ENCODE results near the gene HINT3. TPM values are rescaled to one million over a fixed set of nuclear protein-coding genes. Genes with fewer than 3 reads are reported as not detected.

The HINT3 gene
- total RNA-seq, 1 experiment from 2014 or later = 12.7 TPM

DNA sequence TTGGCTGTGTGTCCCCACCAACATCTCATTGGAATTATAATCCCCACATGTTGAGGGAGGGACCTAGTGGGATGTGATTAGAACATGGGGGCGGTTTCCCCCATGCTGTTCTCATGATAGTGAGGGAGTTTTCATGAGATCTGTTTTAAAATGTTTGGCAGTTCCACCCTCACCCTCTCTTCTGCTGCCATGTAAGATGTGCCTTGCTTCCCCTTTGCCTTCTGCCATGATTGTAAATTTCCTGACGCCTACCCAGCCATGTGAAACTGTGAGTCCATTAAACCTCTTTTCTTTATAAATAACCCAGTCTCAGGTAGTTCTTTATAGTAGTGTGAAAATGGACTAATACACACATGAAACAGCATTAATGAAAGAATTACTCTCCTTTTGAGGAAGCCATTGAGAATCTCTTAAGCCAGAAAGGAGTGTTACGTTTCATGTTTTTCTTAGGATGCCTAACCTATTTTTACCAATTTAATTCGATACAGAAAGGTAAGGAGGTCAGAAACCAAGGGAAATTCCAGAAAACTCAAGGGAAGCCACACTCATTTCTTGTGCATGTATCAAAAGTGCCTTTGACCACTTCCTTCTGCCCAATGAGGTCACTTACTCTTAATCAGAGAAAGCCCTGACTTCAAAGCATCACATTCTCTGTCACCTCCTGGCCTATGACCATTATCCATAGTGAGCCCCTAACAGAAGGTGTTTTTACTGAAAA lies 24.7 kb upstream of the HINT3 start:
- Histone ChIP-seq H3K4me2 (ENCODE audit: low read length) (no peak overlapping the region), H2AFZ (ENCODE audit: low read depth, low read length, poor library complexity, severe bottlenecking) (no peak overlapping the region), H3K27me3 (ENCODE audit: insufficient read depth, low read length) (no peaks in the 10 kb centered on the region), H3K9ac (ENCODE audit: low read length) (no peak overlapping the region), H3K9me3 (ENCODE audit: control insufficient read depth in 1 of 2, insufficient read depth in 1 of 2, low read depth in 1 of 2, low read length in 2 of 2) (no peaks in the 10 kb centered on the region), H3K79me2 (ENCODE audit: insufficient read depth, low read length) (no peaks in the 10 kb centered on the region), H3K9me2 (ENCODE audit: insufficient read depth) (no peaks in the 10 kb centered on the region), H4K20me1 (ENCODE audit: insufficient read depth) (no peaks in the 10 kb centered on the region), H3K36me3 (ENCODE audit: control insufficient read depth in 1 of 2, insufficient read depth in 2 of 2, low read length in 2 of 2) (no peaks in the 10 kb centered on the region), H3K27ac (ENCODE audit: low read depth, low read length) (no peak overlapping the region), H3K4me1 (ENCODE audit: control insufficient read depth in 1 of 2, insufficient read depth in 2 of 2, low read length in 2 of 2) (no peaks in the 10 kb centered on the region), H3K4me3 (replicated peaks in 1 of 2; ENCODE audit: low read depth in 1 of 2, low read length in 2 of 2) (no peak overlapping the region)
- ChIA-PET CTCF (no interaction called here), RAD21 (ENCODE audit: low non-redundant PET in 1 of 2, low total read pairs in 2 of 2, uncharacterized antibody in 2 of 2, unreplicated experiment in 2 of 2) (no interaction called here), POLR2A (no interaction called here)
- DNase-seq (ENCODE audit: low read depth, low spot score) (no peak), ATAC-seq (no peak)
- no peak for TF ChIP-seq POLR2A (IDR thresholded peaks at IDR 0.05; ENCODE audit: borderline replicate concordance, extremely low read depth, insufficient read depth, insufficient read length)
- TF ChIP-seq, protein P1, sequence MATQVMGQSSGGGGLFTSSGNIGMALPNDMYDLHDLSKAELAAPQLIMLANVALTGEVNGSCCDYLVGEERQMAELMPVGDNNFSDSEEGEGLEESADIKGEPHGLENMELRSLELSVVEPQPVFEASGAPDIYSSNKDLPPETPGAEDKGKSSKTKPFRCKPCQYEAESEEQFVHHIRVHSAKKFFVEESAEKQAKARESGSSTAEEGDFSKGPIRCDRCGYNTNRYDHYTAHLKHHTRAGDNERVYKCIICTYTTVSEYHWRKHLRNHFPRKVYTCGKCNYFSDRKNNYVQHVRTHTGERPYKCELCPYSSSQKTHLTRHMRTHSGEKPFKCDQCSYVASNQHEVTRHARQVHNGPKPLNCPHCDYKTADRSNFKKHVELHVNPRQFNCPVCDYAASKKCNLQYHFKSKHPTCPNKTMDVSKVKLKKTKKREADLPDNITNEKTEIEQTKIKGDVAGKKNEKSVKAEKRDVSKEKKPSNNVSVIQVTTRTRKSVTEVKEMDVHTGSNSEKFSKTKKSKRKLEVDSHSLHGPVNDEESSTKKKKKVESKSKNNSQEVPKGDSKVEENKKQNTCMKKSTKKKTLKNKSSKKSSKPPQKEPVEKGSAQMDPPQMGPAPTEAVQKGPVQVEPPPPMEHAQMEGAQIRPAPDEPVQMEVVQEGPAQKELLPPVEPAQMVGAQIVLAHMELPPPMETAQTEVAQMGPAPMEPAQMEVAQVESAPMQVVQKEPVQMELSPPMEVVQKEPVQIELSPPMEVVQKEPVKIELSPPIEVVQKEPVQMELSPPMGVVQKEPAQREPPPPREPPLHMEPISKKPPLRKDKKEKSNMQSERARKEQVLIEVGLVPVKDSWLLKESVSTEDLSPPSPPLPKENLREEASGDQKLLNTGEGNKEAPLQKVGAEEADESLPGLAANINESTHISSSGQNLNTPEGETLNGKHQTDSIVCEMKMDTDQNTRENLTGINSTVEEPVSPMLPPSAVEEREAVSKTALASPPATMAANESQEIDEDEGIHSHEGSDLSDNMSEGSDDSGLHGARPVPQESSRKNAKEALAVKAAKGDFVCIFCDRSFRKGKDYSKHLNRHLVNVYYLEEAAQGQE (IDR thresholded peaks at IDR 0.05; ENCODE audit: low read depth) = no peak
- no peak for TF ChIP-seq SIN3A (IDR thresholded peaks at IDR 0.05; ENCODE audit: low read depth)
- TF ChIP-seq, protein P2, sequence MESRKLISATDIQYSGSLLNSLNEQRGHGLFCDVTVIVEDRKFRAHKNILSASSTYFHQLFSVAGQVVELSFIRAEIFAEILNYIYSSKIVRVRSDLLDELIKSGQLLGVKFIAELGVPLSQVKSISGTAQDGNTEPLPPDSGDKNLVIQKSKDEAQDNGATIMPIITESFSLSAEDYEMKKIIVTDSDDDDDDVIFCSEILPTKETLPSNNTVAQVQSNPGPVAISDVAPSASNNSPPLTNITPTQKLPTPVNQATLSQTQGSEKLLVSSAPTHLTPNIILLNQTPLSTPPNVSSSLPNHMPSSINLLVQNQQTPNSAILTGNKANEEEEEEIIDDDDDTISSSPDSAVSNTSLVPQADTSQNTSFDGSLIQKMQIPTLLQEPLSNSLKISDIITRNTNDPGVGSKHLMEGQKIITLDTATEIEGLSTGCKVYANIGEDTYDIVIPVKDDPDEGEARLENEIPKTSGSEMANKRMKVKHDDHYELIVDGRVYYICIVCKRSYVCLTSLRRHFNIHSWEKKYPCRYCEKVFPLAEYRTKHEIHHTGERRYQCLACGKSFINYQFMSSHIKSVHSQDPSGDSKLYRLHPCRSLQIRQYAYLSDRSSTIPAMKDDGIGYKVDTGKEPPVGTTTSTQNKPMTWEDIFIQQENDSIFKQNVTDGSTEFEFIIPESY (IDR thresholded peaks at IDR 0.05; ENCODE audit: extremely low read depth, insufficient replicate concordance, low read length) = no peak
- TF ChIP-seq, protein P3, sequence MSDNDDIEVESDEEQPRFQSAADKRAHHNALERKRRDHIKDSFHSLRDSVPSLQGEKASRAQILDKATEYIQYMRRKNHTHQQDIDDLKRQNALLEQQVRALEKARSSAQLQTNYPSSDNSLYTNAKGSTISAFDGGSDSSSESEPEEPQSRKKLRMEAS (IDR thresholded peaks at IDR 0.05) = no peak
- no peak for TF ChIP-seq ELF1 (IDR thresholded peaks at IDR 0.05; ENCODE audit: borderline replicate concordance, low read depth)
- TF ChIP-seq POLR2AphosphoS5 (IDR thresholded peaks at IDR 0.05; ENCODE audit: low read depth, low read length) = no peak
- TF ChIP-seq YY1 (IDR thresholded peaks at IDR 0.05; ENCODE audit: extremely low read depth, insufficient replicate concordance, low read depth, low read length) = no peak
- TF ChIP-seq EZH2phosphoT487 (IDR thresholded peaks at IDR 0.05; ENCODE audit: borderline replicate concordance) = no peak
- TF ChIP-seq RAD21 (IDR thresholded peaks at IDR 0.05; ENCODE audit: low read depth) = no peak
- no peak for TF ChIP-seq JUND (IDR thresholded peaks at IDR 0.05)
- TF ChIP-seq TCF7L2 (IDR thresholded peaks at IDR 0.05; ENCODE audit: borderline replicate concordance, extremely low read depth, insufficient read depth, insufficient read length) = no peak
- TF ChIP-seq, protein P4, sequence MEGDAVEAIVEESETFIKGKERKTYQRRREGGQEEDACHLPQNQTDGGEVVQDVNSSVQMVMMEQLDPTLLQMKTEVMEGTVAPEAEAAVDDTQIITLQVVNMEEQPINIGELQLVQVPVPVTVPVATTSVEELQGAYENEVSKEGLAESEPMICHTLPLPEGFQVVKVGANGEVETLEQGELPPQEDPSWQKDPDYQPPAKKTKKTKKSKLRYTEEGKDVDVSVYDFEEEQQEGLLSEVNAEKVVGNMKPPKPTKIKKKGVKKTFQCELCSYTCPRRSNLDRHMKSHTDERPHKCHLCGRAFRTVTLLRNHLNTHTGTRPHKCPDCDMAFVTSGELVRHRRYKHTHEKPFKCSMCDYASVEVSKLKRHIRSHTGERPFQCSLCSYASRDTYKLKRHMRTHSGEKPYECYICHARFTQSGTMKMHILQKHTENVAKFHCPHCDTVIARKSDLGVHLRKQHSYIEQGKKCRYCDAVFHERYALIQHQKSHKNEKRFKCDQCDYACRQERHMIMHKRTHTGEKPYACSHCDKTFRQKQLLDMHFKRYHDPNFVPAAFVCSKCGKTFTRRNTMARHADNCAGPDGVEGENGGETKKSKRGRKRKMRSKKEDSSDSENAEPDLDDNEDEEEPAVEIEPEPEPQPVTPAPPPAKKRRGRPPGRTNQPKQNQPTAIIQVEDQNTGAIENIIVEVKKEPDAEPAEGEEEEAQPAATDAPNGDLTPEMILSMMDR (IDR thresholded peaks at IDR 0.05 in 2 of 3, conservative IDR thresholded peaks at IDR 0.05 in 1 of 3; ENCODE audit: borderline replicate concordance in 1 of 3, insufficient read depth in 1 of 3, low read depth in 2 of 3, low read length in 2 of 3) = no peak
- no peak for TF ChIP-seq EZH2 (IDR thresholded peaks at IDR 0.05)
- TF ChIP-seq EGR1 (IDR thresholded peaks at IDR 0.05; ENCODE audit: low read depth) = no peak
- TF ChIP-seq FOSL1 (IDR thresholded peaks at IDR 0.05; ENCODE audit: low read depth) = no peak
- no TSS peak for BruUV-seq (replicated peaks)
- intact Hi-C loops (cut with micrococcal nuclease) = no loop called here
